Activated CD8-positive, alpha-beta memory T cell treated with anti-CD3 and anti-CD28 coated beads for 1 hour (primary cell): Measurements from ENCODE around the gene ROCK2.

Source experiments
- DNase-seq, 2 donors: peaks; one replicate each; pipeline ENCODE4 v3.0.0-alpha.2; 2020; ENCODE audit warnings: low read depth in 1 of 2; ENCODE audit errors: extremely low read depth in 1 of 2

Gene ROCK2

GRCh38 chr2:11312770-11313471 is 31.5 kb downstream of the ROCK2 start:
- no peak for DNase-seq

DNA sequence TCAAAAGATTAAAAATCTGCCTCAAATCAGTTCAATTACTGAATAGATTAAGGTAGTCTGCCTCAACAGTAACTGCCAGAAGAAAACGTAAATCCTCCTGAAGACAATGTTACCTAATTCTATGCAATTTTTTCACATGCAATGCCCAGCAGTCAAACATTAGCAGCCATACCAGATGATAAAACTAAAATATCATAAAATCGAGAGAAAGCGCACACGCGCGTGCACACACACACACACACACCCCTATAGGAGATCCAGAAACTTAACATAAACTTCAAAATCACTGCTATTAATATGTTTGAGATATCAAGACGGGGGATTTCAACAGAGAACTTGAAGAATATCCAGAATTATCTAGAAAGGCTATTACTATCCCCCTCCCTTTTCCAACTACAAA is 32.9 kb downstream of the ROCK2 start:
- no peak for DNase-seq

DNA sequence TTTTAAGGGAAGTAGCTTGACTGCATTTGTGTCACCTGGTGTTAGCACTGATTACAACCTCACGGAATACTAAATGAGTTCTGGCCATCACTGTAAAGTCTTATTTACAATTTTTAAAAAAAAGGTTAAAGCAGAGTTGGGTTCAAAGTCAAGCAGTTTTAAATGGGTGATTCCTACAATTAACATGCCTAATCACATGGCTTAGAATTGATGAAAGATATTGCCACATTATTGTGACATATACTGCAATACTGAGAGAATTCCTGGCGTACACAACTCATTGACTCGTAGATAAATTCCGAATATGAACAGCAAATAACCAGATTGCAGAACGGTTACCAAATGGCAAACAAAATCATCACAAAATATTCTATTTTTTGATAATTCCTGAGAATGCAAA is 34.2 kb downstream of the ROCK2 start:
- DNase-seq: no peak

GRCh38 chr2:11309706-11310105 is 34.7 kb downstream of the ROCK2 start:
- DNase-seq: no peak

- no peak for DNase-seq
Observed at GRCh38 chr2:11307764-11308415, 36.5 kb downstream of the ROCK2 start.

DNA sequence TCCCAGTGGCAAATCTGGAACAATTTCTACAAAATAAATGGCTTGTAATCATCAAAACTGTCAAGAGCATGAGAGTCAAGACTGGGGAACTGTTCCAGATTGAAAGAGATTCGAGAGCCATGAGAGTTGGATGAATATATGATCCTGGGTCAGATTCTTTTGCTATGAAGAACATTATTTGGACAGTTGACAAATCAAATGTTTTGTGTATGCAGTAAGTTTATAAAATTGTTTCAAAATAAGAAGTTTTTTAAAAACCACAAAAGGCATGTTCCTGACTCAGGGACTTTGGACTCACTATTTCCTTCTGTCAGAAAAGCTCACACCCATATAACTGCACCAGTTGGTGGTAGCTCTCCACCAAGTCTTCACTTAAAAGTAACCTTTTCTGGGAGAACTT is 38.5 kb downstream of the ROCK2 start:
- no peak for DNase-seq

GRCh38 chr2:11305338-11305737 is 39.1 kb downstream of the ROCK2 start:
- no peak for DNase-seq

DNA sequence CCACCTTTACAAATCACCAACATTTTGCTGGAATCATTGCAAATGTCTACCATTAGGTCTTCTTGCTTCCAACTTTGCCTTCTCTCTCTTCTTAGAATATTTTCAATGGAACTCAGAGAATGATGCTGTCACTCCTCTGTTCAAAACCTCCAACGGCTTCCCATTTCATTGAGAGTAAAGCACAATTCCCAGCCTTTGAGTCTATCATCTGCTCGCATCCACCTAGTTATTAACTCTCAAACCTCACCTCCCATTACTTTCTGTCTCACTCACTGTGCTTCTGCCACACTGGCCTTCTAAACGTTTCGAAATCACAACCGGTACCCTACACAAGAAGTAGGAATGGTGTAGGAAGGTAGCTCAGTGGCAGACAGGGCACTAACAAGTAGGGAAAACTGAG is 40.0 kb downstream of the ROCK2 start:
- no peak for DNase-seq

DNA sequence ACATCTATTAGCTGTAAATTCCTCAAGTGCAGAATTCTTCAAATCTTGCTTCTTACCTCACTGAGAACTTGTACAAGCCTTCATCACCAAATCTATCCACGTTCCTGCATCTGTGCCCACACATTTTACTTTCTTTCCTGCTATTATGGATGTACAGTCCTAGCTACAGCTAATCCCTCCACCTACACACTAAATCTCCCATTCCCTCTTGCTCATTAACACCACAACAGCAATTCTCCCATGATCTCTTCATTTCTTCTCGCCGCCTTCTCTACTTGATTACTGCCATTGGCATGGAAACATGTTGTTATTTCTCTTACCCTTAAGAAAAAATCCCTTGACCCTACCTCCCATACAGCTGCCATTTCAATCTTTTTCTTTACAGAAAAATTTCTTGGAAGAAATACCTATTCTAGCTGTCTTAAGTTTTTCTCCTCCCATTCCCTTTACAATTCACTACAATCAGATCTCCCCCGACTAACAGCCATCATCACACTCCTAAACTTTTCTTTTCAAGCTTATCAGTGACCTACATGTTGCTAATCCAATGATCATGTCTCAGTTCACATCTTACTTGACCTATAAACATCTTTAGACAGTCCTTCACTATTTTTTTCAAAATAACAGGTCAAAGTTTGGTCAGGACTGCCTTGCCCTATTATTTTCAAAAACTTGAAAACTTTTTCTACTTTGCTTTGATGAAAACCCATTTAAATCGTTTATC is 41.0 kb downstream of the ROCK2 start:
- DNase-seq: no peak

DNA sequence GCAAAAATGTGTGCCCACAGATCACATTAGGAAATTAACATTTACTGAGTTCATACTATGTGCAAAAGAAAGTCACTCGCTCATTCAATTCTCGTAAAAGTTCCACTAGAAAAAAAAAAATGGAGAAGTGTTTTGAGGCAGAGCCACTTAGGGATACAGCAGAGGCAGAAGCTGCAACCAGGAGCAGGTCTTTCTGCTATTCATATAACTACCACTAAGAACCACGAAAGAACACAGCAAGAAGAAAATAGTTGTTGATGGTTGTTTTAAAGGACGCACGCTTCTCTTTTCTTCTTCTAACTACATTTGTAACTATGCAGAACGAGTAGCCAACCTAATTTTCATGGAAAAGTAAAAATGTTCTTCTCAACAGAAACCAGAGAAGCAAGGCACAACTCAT is 45.0 kb downstream of the ROCK2 start:
- DNase-seq: no peak

DNA sequence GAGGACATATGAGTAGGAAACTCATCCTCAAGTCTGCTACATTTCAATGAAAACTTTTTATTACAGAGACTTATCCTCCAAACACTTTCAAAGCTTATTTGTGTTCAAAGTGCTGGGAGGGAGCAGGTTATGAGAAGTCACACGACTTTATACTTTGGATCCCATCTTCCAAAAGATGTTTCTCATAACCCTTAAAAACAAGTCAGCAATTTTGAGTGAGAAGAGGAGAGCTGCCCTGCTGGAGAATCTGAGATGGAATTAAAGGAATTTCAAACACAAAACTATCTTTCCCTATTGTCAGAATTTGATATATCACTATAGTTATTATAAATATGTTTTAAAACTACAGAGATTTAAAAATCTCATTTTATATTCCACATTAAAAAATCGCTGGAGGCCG is 45.8 kb downstream of the ROCK2 start:
- DNase-seq: no peak

- no peak for DNase-seq
Observed at GRCh38 chr2:11296401-11296800, 48.0 kb downstream of the ROCK2 start.

GRCh38 chr2:11292464-11293255 is 51.8 kb downstream of the ROCK2 start:
- no peak for DNase-seq

GRCh38 chr2:11290713-11291112 is 53.7 kb downstream of the ROCK2 start:
- no peak for DNase-seq

GRCh38 chr2:11290211-11290610 is 54.2 kb downstream of the ROCK2 start:
- DNase-seq: no peak

- no peak for DNase-seq
Observed at GRCh38 chr2:11288431-11288830, 56.0 kb downstream of the ROCK2 start.

DNA sequence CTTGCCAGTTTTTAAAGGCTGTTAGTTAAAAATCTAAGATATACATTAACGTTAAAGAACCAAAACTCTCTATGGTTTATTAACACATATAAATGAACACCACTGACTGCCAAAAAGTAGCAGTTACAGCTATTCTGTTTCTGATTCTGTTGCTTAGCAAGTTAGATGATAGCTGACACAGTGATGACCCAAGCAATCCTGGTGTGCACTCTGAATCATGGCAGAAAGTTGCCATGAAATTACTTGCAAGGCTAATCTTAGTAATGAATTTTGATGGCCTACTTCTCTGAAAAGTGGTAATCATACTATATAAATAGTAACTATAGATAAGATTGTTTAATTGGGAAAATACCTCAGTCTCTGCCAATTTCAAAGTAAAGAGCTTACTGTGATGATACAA is 57.7 kb downstream of the ROCK2 start:
- no peak for DNase-seq

DNA sequence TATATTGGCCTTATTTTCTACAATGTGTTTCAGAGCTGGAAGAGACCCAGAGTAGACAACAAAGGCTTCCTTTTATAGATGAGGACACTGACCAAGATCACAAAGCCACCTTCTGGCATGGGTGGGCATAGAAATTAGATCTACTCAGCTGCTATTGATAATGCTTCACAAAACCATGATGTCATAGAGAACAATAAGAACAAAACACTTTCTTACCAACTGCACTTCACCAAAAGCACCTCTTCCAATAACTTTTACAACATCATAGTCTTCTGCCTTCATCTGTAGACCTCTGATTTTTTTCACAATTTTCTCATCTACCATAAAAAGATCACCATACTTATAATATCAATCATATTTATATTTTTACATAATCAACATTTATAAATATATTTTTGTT is 58.1 kb downstream of the ROCK2 start:
- DNase-seq: no peak

DNA sequence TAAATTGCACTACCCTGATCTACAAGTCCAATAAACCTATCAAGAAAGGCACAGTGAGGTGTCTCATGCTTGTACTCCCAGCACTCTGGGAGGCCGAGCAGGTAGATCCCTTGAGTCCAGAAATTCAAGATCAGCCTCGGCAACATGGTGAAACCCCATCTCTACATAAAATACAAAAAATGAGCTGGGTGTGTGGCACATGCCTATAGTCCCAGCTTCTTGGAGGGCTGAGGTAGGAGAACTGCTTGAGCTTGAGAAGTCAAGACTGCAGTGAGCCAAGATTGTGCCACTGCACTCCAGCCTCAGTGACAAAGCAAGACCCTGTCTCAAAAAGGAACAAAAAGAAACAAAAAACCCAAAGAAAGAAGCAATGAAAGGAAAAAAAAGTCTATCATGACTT is 58.9 kb downstream of the ROCK2 start:
- DNase-seq: no peak

DNA sequence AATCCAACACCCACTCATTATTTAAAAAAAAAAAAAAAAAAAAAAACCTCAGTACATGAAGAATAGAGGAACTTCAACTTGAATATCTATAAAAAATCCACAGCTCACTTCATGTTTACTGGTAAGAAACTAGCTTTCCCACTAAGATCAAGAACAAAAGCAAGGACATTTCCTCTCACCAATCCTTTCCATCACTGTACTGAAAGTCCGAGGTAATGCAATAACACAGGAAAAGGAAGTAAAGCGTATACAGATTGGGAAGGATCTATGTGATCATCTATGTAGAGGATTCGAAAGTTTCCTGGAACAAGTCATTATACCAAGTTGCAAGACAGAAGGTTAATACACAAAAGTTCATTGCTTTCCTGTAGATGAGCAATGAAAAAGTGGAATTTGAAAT is 63.2 kb downstream of the ROCK2 start:
- DNase-seq: no peak

DNA sequence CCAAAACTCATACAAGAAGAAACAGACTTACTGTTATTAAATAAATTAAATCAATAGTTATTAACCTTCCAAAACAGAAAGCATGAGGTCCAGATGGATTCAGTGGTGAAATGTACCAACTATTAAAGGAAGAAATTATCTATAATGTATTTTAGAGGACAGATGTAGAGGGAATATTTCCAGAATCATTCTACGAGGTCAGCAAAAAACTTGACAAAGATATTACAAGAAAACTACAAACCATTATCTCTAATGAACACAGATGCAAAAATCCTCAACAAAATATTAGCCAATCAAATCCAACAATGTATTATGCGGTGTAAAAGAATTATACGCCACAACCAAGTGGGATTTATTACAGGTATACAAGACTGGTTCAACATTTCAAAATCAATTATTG is 63.7 kb downstream of the ROCK2 start:
- DNase-seq: no peak
